NCI-H345 treated with DMSO at 0.1 percent for 48 hours (cell line): ENCODE measurements around the gene PHACTR2.
"Not testable (repeated sequence)": the region's sequence is repeated elsewhere in the genome, so short reads cannot be mapped to it uniquely, and the experiment has no call there.

Source experiments
- DNase-seq: peaks from one replicate; lab custom pipeline; 2025; ENCODE audit not compliant: unreplicated experiment; lab: John Stamatoyannopoulos, UW

Gene PHACTR2

DNA sequence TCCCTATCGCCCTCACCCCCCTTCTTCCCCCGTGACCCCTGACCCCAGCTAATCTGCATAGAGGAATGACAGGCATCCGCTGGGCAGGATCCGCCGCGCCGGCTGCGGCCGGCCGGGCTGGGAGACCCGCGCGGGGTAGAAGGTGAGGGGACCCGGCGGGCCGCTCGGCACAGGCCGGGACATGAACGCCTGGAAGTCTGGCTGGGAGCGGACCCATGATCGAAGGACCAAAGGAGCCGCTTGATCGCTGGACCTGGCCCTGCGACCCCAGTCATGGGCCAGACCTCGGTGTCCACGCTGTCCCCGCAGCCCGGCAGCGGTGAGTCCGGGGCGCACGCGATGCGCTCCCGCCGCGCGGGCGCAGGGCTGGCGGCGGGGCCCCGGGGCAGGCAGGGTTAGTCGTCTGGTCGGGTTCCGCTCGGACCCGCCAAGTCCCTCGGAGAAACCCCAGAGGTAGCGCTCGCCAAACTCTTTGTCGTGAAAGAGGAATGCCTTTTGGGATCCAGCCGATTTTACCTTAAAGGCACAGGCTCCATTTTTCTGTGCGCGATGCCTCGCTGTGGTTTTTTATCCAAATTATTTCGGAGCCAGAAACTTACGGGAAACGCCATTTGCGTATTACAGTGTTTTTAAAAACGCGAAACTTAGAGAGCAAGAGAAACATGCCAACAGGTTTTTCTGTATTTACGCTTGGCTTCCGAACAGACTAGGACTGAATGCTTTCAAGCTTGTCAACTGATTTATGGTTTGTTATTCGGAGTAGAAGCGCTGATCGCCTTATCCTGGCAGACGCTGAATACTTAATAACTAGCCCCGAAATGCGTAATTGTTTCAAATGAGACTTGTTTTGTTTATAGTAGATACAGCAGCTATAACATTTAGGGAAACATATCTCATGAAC, at the start of gene PHACTR2:
Gene PHACTR2 (plus strand): TSS at position 75 of the 901 bp plus-strand sequence. CDS start 199 bp downstream, at position 274.
- peak; percentile 75 for DNase-seq

DNA sequence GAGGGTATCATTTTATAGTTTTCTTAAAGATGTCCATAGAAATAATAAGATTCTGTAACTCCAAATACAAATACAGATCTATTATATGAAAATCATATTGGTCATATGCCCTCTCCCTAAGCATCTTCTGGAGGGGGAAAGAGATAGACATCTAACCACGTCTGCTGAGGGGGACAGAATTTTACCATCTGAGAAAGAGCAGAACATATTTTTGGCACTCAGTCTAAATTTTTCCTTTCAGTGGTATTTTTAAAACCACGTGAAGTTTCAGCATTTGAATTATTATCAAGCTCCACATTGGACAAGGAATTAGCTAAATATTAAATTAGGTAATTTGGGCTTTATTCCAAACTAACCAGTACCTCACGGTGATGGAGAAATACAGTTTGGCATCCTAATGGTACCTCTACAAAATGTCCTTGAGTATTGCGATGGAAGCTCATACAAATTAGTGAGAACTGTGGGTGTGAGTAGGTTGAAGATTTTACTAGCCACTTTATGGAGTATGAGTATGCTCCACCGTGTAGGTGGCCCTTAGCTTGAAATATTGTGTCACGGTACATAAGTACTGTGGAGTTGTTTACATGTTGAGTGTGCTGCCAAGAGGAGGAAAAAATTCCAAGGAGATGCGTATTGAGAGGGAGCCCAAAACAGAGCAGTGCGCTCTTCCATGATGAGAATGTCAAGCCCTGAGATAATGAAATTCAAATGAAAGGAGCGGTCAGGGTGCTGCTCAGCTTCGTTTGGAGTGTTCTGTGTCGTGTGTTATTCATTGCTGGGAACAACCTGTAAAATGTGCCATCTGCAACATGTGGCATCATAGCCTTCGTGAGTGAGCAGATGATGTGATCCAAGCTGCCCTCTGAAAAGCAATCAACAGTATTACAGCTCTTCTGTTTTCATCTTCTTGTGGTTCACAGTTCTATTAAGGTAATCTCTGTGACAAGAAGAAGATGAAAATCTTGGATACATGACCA, 48.4 kb upstream of the PHACTR2 start:
- DNase-seq, result no peak

- DNase-seq, result not testable (repeated sequence)
Measured at GRCh38 chr6:143631196-143631595, 46.6 kb upstream of the PHACTR2 start.

DNA sequence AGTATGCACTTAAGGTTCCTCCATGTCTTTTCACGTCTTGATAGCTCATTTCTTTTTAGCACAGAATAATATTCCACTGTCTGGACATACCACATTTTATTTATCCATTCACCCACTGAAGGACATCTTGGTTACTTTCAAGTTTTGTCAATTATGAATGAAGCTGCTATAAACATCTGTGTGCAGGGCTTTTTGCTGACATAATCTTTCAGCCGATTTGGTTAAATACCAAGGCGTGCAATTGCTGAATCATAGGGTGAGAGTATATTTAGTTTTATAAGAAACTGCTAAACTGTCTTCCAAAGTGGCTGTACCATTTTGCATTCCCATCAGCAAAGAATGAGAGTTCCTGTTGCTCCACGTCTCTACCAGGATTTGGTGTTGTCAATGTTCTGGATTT, 44.9 kb upstream of the PHACTR2 start:
- no peak for DNase-seq

DNA sequence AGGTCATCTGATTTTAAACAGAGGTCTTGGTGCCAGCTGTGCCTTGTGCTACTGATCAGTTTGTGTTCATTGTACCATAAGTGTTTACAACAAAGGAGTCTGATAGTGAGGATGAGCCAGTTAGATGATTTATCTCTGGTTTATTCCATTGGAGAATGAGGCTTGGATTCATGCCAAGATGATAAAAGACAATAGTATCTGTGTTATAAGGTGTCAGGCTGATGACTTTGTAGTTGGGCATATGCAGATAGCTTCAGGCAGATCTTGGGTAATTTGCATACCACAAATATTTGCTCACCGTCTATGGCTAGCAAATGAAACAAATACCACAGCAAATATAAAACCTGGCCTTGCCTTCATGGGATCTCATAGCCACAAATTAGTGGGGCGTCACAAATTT, 43.3 kb upstream of the PHACTR2 start:
- peak; percentile 70 for DNase-seq

- DNase-seq, result no peak
Measured at GRCh38 chr6:143637691-143638090, 40.1 kb upstream of the PHACTR2 start.

GRCh38 chr6:143642403-143642802, 35.4 kb upstream of the PHACTR2 start:
- DNase-seq, result no peak

DNA sequence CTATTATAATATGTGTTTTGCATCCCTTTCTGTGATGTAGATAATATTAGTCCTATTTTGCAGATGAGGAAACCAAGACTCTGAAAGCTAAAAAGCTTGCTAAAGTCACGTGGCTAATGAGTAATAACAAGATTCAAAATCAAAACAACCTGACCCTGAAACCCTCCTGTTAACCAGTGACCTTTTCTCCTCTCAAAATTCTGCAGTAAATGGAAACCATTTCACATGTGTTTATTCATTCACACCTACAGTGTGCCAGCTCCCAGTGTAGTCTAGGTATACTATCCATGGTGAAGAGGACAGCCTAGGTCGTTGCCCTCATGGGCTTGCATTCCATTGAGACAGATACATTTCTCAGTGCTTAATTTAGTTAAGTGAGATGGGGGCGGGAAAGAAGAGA, 30.6 kb upstream of the PHACTR2 start:
- DNase-seq, result no peak

- no peak for DNase-seq
Measured at GRCh38 chr6:143647732-143648131, 30.0 kb upstream of the PHACTR2 start.

DNA sequence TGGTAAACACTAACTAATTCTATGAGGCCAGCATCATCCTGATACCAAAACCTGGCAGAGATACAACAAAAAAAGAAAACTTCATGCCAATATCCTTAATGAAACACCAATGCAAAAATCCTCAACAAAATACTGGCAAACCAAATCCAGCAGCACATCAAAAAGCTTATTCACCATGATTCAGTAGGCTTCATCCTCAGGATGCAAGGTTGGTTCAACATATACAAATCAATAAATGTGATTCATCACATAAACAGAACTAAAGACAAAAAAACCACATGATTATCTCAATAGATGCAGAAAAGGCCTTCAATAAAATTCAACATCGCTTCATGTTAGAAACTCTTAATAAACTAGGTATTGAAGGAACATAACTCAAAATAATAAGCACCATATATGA, 28.4 kb upstream of the PHACTR2 start:
- DNase-seq, result not testable (repeated sequence)

GRCh38 chr6:143651328-143651727, 26.4 kb upstream of the PHACTR2 start:
- DNase-seq, result not testable (repeated sequence)

- DNase-seq, result no peak
Measured at GRCh38 chr6:143652841-143653331, 24.9 kb upstream of the PHACTR2 start.

- no peak for DNase-seq
Measured at GRCh38 chr6:143655541-143655940, 22.2 kb upstream of the PHACTR2 start.

- no peak for DNase-seq
Measured at GRCh38 chr6:143656026-143656425, 21.7 kb upstream of the PHACTR2 start.

- no peak for DNase-seq
Measured at GRCh38 chr6:143657809-143658208, 20.0 kb upstream of the PHACTR2 start.

DNA sequence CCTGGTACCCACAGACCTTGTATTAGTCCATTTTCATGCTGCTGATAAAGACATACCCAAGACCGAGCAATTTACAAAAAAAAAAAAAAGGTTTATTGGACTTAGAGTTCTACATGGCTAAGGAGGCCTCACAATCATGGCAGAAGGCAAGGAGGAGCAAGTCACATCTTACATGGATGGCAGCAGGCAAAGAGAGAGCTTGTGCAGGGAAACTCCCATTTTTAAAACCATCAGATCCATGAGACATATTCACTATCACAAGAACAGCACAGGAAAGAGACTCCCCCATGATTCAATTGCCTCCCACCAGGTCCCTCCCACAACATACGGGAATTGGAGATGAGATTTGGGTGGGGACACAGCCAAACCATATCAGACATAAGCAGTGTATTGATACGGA, 17.6 kb upstream of the PHACTR2 start:
- not testable (repeated sequence) for DNase-seq

GRCh38 chr6:143664171-143664570, 13.6 kb upstream of the PHACTR2 start:
- no peak for DNase-seq

- not testable (repeated sequence) for DNase-seq
Measured at GRCh38 chr6:143666007-143666406, 11.8 kb upstream of the PHACTR2 start.

DNA sequence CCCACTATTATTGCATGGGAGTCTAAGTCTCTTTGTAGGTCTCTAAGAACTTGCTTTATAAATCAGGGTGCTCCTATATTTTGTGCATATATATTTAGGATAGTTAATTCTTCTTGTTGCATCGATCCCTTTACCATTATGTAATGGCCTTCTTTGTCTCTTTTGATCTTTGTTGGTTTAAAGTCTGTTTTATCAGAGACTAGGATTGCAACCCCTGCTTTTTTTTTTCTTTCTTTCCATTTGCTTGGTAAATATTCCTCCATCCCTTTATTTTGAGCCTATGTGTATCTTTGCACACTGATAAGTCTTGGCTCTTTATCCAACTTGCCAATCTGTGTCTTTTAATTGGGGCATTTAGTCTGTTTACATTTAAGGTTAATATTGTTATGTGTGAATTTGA, 8.3 kb upstream of the PHACTR2 start:
- DNase-seq, result not testable (repeated sequence)

GRCh38 chr6:143673669-143674068, 4.1 kb upstream of the PHACTR2 start:
- no peak for DNase-seq
